Smooth muscle cell (in vitro differentiated cells): ENCODE results near the gene STAG1. TPM values are rescaled to one million over a fixed set of nuclear protein-coding genes. Genes with fewer than 3 reads are reported as not detected.

Source experiments
- DNase-seq: peaks from one replicate; lab custom pipeline; 2025; ENCODE audit not compliant: unreplicated experiment; lab: John Stamatoyannopoulos, UW
- H2AFZ ChIP-seq: fragments of 200-600 bp; sonication (generic); 2 replicates; pipeline ENCODE4 v1.6.0; 2016; ENCODE audit warnings: antibody characterized with exemption, low read depth, mild to moderate bottlenecking
- H3F3A ChIP-seq: fragments of 200-600 bp; sonication (generic); 2 replicates; pipeline ENCODE4 v1.6.0; 2017; ENCODE audit warnings: antibody characterized with exemption, low read depth
- H3K27ac ChIP-seq: fragments of 200-600 bp; sonication (generic); 2 replicates; pipeline ENCODE4 v1.5.1; 2016; ENCODE audit warnings: low read depth, mild to moderate bottlenecking
- H3K27me3 ChIP-seq: fragments of 200-600 bp; sonication (generic); 2 replicates; pipeline ENCODE4 v1.6.1; 2016; ENCODE audit warnings: low read depth, mild to moderate bottlenecking
- H3K36me3 ChIP-seq: fragments of 200-600 bp; sonication (generic); 2 replicates; pipeline ENCODE4 v1.5.1; 2016; ENCODE audit warnings: low read depth
- H3K4me1 ChIP-seq: fragments of 200-600 bp; sonication (generic); 2 replicates; pipeline ENCODE4 v1.5.1; 2016; ENCODE audit warnings: low read depth
- H3K4me2 ChIP-seq: fragments of 200-600 bp; sonication (generic); 2 replicates; pipeline ENCODE4 v1.6.0; 2016; ENCODE audit warnings: mild to moderate bottlenecking
- H3K4me3 ChIP-seq: fragments of 200-600 bp; sonication (generic); 2 replicates; pipeline ENCODE4 v1.5.1; 2016; ENCODE audit warnings: mild to moderate bottlenecking
- H3K79me2 ChIP-seq: fragments of 200-600 bp; sonication (generic); 2 replicates; pipeline ENCODE4 v1.6.0; 2016; ENCODE audit warnings: low read depth, mild to moderate bottlenecking
- H3K9ac ChIP-seq: fragments of 200-600 bp; sonication (generic); 2 replicates; pipeline ENCODE4 v1.6.0; 2016; ENCODE audit warnings: low read depth
- H3K9me3 ChIP-seq: fragments of 200-600 bp; sonication (generic); replicated peaks from 2 replicates; pipeline ENCODE4 v1.5.1; 2016; ENCODE audit warnings: low read depth
- H4K20me1 ChIP-seq: fragments of 200-600 bp; sonication (generic); 2 replicates; pipeline ENCODE4 v1.6.0; 2016; ENCODE audit warnings: low read depth
- CTCF ChIP-seq: fragments of 200-600 bp; sonication (generic); IDR thresholded peaks from 2 replicates; pipeline ENCODE4 v1.5.1; 2017; ENCODE audit warnings: borderline replicate concordance, mild to moderate bottlenecking, antibody characterized with exemption; ENCODE audit not compliant: insufficient read depth, poor library complexity, severe bottlenecking
- WGBS: methylation state at CpG from one replicate; pipeline ENCODE4 v1.1.7; 2016; ENCODE audit warnings: low lambda C conversion rate; 5-methylcytosine and 5-hydroxymethylcytosine counted together
- polyA plus RNA-seq: library from polyadenylated mRNA; unstranded; fragments of >200 nt; fragmentation: Nextera tagmentation; extraction: Ambion mirVana; gene quantifications from 2 replicates; pipeline ENCODE4 v1.2.1, GENCODE V29; 2016
- total RNA-seq: library from RNA; depleted of rRNA; stranded (reverse); fragments of >200 nt; gene quantifications from 2 replicates; pipeline ENCODE4 v1.2.3, GENCODE V29; 2014

The STAG1 gene
- total and polyA plus RNA-seq, 2 experiments from 2014 or later, result 14.6 to 29.5 TPM

GRCh38 chr3:136752422-136753325, 496 bp upstream of the STAG1 start:
- Histone ChIP-seq H3K79me2 (peaks cover 33% of the 10 kb centered on the region), H4K20me1 (peaks cover 12% of the 10 kb centered on the region), H2AFZ (peak overlapping the region; percentile 95), H3K9me3 (no peaks in the 10 kb centered on the region), H3K4me1 (peaks cover 31% of the 10 kb centered on the region), H3K4me2 (peak overlapping the region; percentile 87), H3K4me3 (peak overlapping the region; percentile 95), H3K27ac (peak overlapping the region; percentile 98), H3K36me3 (no peaks in the 10 kb centered on the region), H3F3A (peaks cover 13% of the 10 kb centered on the region), H3K27me3 (no peaks in the 10 kb centered on the region), H3K9ac (peak overlapping the region; percentile 92)
- no peak for TF ChIP-seq CTCF
- WGBS, result under 1% methylated on average over 73 of the region's 73 CpGs
- peak; percentile 98 for DNase-seq

- no peaks in the 10 kb centered on the region for H3K27me3 ChIP-seq
- peak; percentile 71 for DNase-seq
- peak overlapping the region; percentile 95 for H3K4me2 ChIP-seq
- TF ChIP-seq CTCF, result no peak
- H3K9me3 ChIP-seq, result no peaks in the 10 kb centered on the region
- WGBS, result 0% methylated on average over 14 of the region's 97 CpGs
- peak overlapping the region; percentile 1 for H2AFZ ChIP-seq
- H3K4me1 ChIP-seq, result peaks cover 31% of the 10 kb centered on the region
- no peaks in the 10 kb centered on the region for H3K36me3 ChIP-seq
- peaks cover 44% of the 10 kb centered on the region for H3K79me2 ChIP-seq
- peak overlapping the region; percentile 95 for H3K9ac ChIP-seq
- H3K27ac ChIP-seq, result peak overlapping the region; percentile 98
- H4K20me1 ChIP-seq, result peaks cover 21% of the 10 kb centered on the region
- peak overlapping the region; percentile 95 for H3K4me3 ChIP-seq
- peaks cover 13% of the 10 kb centered on the region for H3F3A ChIP-seq
These were observed 634 bp downstream of the STAG1 start for GRCh38 chr3:136751316-136752171.

GRCh38 chr3:136750897-136751315, 1.3 kb downstream of the STAG1 start:
- peak overlapping the region; percentile 95 for H3K9ac ChIP-seq
- no peaks in the 10 kb centered on the region for H3K27me3 ChIP-seq
- 2% methylated on average over 9 of the region's 9 CpGs for WGBS
- no peaks in the 10 kb centered on the region for H3K9me3 ChIP-seq
- H3K4me3 ChIP-seq, result peak overlapping the region; percentile 95
- H3K27ac ChIP-seq, result peak overlapping the region; percentile 98
- H2AFZ ChIP-seq, result peak overlapping the region; percentile 1
- H4K20me1 ChIP-seq, result peaks cover 28% of the 10 kb centered on the region
- DNase-seq, result no peak
- H3K4me2 ChIP-seq, result peak overlapping the region; percentile 95
- H3K79me2 ChIP-seq, result peaks cover 51% of the 10 kb centered on the region
- H3K36me3 ChIP-seq, result no peaks in the 10 kb centered on the region
- TF ChIP-seq CTCF, result no peak
- H3F3A ChIP-seq, result peaks cover 13% of the 10 kb centered on the region
- H3K4me1 ChIP-seq, result peaks cover 31% of the 10 kb centered on the region
